HepG2 (cell line): Measurements from ENCODE around the gene NLE1. TPM values are rescaled to one million over a fixed set of nuclear protein-coding genes. Genes with fewer than 3 reads are reported as not detected.

Source experiments
- CENPX ChIP-seq: sonication (generic); formaldehyde crosslinking; IDR thresholded peaks from 2 replicates; pipeline ENCODE4 v1.9.0; 2021; ENCODE audit warnings: mild to moderate bottlenecking, missing genetic modification reagents, moderate library complexity
- CHD2 ChIP-seq: IDR thresholded peaks from 2 replicates; pipeline ENCODE4 v1.6.1; 2011; ENCODE audit warnings: low read depth, low read length, improper control_type of control experiment
- CREM ChIP-seq, 2 experiments: sonication (generic) in 1 of 2; formaldehyde crosslinking in 1 of 2; IDR thresholded peaks; 2 replicates each; pipeline versions ENCODE4 v1.4.0 to v1.6.1; 2016 to 2020; ENCODE audit warnings: antibody characterized with exemption in 1 of 2, mild to moderate bottlenecking in 1 of 2, missing genetic modification reagents in 1 of 2
- DDIT3 ChIP-seq: sonication (generic); formaldehyde crosslinking; IDR thresholded peaks from 2 replicates; pipeline ENCODE4 v1.4.0; 2020; ENCODE audit warnings: mild to moderate bottlenecking, missing genetic modification reagents
- KAT8 ChIP-seq: IDR thresholded peaks from 2 replicates; pipeline ENCODE4 v1.6.1; 2016; ENCODE audit warnings: missing genetic modification reagents, missing compliant biosample characterization
- KDM4B ChIP-seq: sonication (generic); formaldehyde crosslinking; IDR thresholded peaks from 2 replicates; pipeline ENCODE4 v1.4.0; 2020; ENCODE audit warnings: missing genetic modification reagents
- NFRKB ChIP-seq: fragments of 450-650 bp; IDR thresholded peaks from 2 replicates; pipeline ENCODE4 v1.6.1; 2017
- YY1 ChIP-seq: IDR thresholded peaks from 2 replicates; pipeline ENCODE4 v1.6.1; 2011; ENCODE audit warnings: low read length, low read depth, moderate library complexity, mild to moderate bottlenecking; ENCODE audit not compliant: insufficient read depth, insufficient replicate concordance
- ZNF543 ChIP-seq: sonication (generic); formaldehyde crosslinking; IDR thresholded peaks from 2 replicates; pipeline ENCODE4 v1.4.0; 2020; ENCODE audit warnings: mild to moderate bottlenecking, missing genetic modification reagents
- ZNF580 ChIP-seq: IDR thresholded peaks from 2 replicates; pipeline ENCODE4 v1.6.1; 2016; ENCODE audit warnings: low read depth, borderline replicate concordance
- ZNF605 ChIP-seq: sonication (generic); formaldehyde crosslinking; IDR thresholded peaks from 2 replicates; pipeline ENCODE4 v1.8.0; 2022; ENCODE audit warnings: mild to moderate bottlenecking, missing genetic modification reagents
- ZNF687 ChIP-seq: sonication (generic); formaldehyde crosslinking; IDR thresholded peaks from 2 replicates; pipeline ENCODE4 v1.5.1; 2020; ENCODE audit warnings: mild to moderate bottlenecking, missing genetic modification reagents, moderate library complexity
- ZNF788 ChIP-seq: sonication (generic); formaldehyde crosslinking; IDR thresholded peaks from 2 replicates; pipeline ENCODE4 v1.5.0; 2020; ENCODE audit warnings: mild to moderate bottlenecking, missing genetic modification reagents, borderline replicate concordance
- ZNF790 ChIP-seq: sonication (generic); formaldehyde crosslinking; IDR thresholded peaks from 2 replicates; pipeline ENCODE4 v1.8.0; 2022; ENCODE audit warnings: missing genetic modification reagents, mild to moderate bottlenecking, borderline replicate concordance
- polyA plus RNA-seq, 8 experiments: library from polyadenylated mRNA; depleted of rRNA in 3 of 8; stranded (reverse) in 7 of 8; unstranded in 1 of 8; fragments of >200 nt; fragmentation: Illumina TruSeq in 4 of 8; extraction: Trizol in 4 of 8; gene quantifications; 2 replicates each; pipeline versions ENCODE4 v1.2.1 to v1.2.3, GENCODE V29; 2011 to 2016; ENCODE audit warnings: low read depth in 4 of 8, missing spikeins in 1 of 8, mixed read lengths in 1 of 8; ENCODE audit not compliant: insufficient read depth in 1 of 8
- total RNA-seq, 5 experiments: library from RNA; depleted of rRNA; stranded (reverse); fragments of >200 nt; fragmentation: Illumina TruSeq; extraction: Trizol; gene quantifications; 2 replicates each; pipeline ENCODE4 v1.2.3, GENCODE V29; 2016; ENCODE audit warnings: low read depth in 1 of 5
- TF ChIP-seq, protein P1 (sequence below): sonication (generic); formaldehyde crosslinking; IDR thresholded peaks from 2 replicates; pipeline ENCODE4 v1.5.1; 2020; ENCODE audit warnings: mild to moderate bottlenecking, moderate library complexity, missing genetic modification reagents
- TF ChIP-seq, protein P2 (sequence below), 2 experiments: sonication (generic) in 1 of 2; formaldehyde crosslinking in 1 of 2; IDR thresholded peaks; 2 replicates each; pipeline versions ENCODE4 v1.4.0 to v1.6.1; 2018 to 2020; ENCODE audit warnings: missing genetic modification reagents in 2 of 2, borderline replicate concordance in 1 of 2, low read depth in 1 of 2, mild to moderate bottlenecking in 1 of 2, missing biosample characterization in 1 of 2
- TF ChIP-seq, protein P3 (sequence below): sonication (generic); formaldehyde crosslinking; IDR thresholded peaks from 2 replicates; pipeline ENCODE4 v1.4.0; 2020; ENCODE audit warnings: mild to moderate bottlenecking, low read depth, missing genetic modification reagents

Gene NLE1
- total and polyA plus RNA-seq, 2 of the 13 experiments (the other 11 are each of a cell fraction or from before 2014, with no cell fraction given) = 20.3 to 34.5 TPM

DNA sequence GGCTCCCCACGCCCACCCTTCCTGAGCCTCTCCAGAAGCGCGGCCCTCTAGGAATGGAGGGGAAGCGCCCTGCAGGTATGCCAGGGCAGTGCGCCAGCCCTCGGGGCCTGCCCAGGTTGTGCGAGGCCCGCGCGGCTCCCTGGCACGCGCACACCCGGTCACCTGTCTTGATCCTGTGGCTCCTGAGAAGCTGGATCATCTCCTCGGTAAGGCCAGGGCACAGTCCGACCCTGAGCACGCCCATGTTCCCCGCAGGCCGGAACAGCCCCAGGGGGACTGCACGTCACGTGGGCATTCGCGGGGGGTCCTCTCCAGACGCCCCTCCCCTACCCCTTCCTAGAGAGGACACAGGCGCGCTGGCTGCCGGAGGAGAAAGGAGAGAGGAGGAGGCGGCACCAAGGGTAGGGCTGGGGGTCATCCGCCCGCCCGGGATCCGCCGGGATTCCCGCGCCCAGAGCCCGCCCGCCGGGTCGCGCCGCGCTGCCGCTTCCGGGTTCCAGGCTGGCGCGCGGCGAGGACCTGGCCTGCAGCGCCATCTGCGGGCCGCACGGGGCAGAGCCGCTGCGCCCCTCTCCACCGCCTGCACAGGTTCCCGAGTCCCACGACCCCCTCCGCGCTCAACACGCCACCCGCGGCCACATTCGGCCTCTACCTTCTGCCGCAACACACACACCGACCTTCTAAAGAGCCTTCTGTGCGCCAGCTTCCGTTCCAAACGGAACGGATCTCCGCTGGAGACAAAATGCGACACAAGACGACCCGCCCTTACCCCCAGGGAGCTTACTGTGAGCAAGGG, 22.5 kb downstream of the NLE1 start, which contains the start of gene RAD51D (continued):
- TF ChIP-seq, protein P1, sequence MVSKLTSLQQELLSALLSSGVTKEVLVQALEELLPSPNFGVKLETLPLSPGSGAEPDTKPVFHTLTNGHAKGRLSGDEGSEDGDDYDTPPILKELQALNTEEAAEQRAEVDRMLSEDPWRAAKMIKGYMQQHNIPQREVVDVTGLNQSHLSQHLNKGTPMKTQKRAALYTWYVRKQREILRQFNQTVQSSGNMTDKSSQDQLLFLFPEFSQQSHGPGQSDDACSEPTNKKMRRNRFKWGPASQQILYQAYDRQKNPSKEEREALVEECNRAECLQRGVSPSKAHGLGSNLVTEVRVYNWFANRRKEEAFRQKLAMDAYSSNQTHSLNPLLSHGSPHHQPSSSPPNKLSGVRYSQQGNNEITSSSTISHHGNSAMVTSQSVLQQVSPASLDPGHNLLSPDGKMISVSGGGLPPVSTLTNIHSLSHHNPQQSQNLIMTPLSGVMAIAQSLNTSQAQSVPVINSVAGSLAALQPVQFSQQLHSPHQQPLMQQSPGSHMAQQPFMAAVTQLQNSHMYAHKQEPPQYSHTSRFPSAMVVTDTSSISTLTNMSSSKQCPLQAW (CRISPR knock-in tag) = peak; percentile 20; the same call in 1 of the 2 replicates
- TF ChIP-seq ZNF605 (CRISPR knock-in tag) (peak; percentile 42; the same call in 1 of the 2 replicates), DDIT3 (CRISPR knock-in tag) (no peak), CENPX (CRISPR knock-in tag) (no peak), NFRKB (no peak), KAT8 (CRISPR knock-in tag) (0 out of 2 replicates have a peak, but pooled peaks have one; percentile 39), YY1 (peak; percentile 72), ZNF580 (0 out of 2 replicates have a peak, but pooled peaks have one; percentile 22), ZNF788 (CRISPR knock-in tag) (peak; percentile 73; the same call in 1 of the 2 replicates), ZNF543 (CRISPR knock-in tag) (peak; percentile 45; the same call in 1 of the 2 replicates), CHD2 (peak; percentile 81), KDM4B (CRISPR knock-in tag) (no peak), ZNF790 (CRISPR knock-in tag) (peak; percentile 69; the same call in 1 of the 2 replicates), ZNF687 (CRISPR knock-in tag) (peak; percentile 93), CREM (IDR thresholded peaks at IDR 0.05) (no peak), CREM (CRISPR knock-in tag; IDR thresholded peaks at IDR 0.05) (no peak)
- TF ChIP-seq, protein P2, sequence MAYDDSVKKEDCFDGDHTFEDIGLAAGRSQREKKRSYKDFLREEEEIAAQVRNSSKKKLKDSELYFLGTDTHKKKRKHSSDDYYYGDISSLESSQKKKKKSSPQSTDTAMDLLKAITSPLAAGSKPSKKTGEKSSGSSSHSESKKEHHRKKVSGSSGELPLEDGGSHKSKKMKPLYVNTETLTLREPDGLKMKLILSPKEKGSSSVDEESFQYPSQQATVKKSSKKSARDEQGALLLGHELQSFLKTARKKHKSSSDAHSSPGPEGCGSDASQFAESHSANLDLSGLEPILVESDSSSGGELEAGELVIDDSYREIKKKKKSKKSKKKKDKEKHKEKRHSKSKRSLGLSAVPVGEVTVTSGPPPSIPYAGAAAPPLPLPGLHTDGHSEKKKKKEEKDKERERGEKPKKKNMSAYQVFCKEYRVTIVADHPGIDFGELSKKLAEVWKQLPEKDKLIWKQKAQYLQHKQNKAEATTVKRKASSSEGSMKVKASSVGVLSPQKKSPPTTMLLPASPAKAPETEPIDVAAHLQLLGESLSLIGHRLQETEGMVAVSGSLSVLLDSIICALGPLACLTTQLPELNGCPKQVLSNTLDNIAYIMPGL (CRISPR knock-in tag; IDR thresholded peaks at IDR 0.05; ENCODE audit: borderline replicate concordance in 1 of 2, low read depth in 1 of 2) = peak; percentile 77 to 86
- TF ChIP-seq, protein P3, sequence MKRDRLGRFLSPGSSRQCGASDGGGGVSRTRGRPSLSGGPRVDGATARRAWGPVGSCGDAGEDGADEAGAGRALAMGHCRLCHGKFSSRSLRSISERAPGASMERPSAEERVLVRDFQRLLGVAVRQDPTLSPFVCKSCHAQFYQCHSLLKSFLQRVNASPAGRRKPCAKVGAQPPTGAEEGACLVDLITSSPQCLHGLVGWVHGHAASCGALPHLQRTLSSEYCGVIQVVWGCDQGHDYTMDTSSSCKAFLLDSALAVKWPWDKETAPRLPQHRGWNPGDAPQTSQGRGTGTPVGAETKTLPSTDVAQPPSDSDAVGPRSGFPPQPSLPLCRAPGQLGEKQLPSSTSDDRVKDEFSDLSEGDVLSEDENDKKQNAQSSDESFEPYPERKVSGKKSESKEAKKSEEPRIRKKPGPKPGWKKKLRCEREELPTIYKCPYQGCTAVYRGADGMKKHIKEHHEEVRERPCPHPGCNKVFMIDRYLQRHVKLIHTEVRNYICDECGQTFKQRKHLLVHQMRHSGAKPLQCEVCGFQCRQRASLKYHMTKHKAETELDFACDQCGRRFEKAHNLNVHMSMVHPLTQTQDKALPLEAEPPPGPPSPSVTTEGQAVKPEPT (CRISPR knock-in tag) = no peak
